ENCODE measurements around the gene NDE1. TPM values are rescaled to one million over a fixed set of nuclear protein-coding genes. Genes with fewer than 3 reads are reported as not detected.

The NDE1 gene
- total RNA-seq, 4 donors from 2014 or later: 15.1 to 323 (median 36.1) TPM

DNA sequence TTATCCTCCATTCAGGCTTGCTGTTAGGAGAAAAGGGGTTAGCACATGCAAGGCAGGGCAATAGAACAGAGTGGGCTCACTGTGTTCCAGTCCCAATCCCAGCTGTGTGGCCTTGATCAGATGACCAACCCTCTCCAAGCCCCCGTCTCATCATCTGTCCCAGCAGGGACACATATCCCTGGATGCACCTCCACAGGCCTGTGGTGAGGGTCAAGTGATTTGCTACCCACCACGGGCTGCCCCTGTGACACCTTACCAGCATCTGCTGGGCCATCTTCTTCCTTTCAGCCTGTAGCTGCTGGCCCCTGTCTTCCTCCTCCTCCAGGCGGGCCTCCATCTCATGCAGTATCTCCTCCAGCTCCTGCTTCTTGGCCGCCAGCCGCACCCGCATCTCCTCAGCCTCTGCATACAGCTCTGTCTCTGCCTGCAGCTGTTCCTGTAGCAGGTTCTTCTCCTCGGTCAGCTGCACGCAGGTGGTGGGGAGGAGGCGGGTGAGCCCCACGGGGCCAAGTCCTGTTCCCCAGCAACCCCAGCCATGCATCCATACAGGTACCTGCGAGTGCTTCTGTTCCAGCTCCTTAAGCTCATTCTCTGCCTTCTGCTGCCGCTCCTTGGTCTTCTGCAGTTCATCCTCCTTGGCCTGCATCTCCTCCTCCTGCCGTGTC, 91.3 kb downstream of the NDE1 start:
- H3K27ac ChIP-seq: no peak overlapping the region
- peaks cover 0 to 25% (median 0%) of the 10 kb centered on the region in 3 donors for H3K36me3 ChIP-seq
- H3K4me1 ChIP-seq: no peaks in the 10 kb centered on the region
- no peak for TF ChIP-seq CTCF (IDR thresholded peaks at IDR 0.05)
- TF ChIP-seq POLR2A (IDR thresholded peaks at IDR 0.05): no peak
- H3K27me3 ChIP-seq: no peaks in the 10 kb centered on the region
- H3K9me3 ChIP-seq: no peaks in the 10 kb centered on the region
- no peak for DNase-seq
- no peak overlapping the region for H3K4me3 ChIP-seq

- H3K27me3 ChIP-seq: no peaks in the 10 kb centered on the region
- H3K27ac ChIP-seq: no peak overlapping the region
- H3K36me3 ChIP-seq: peaks cover 0 to 21% (median 0%) of the 10 kb centered on the region in 3 donors
- H3K9me3 ChIP-seq: no peaks in the 10 kb centered on the region
- DNase-seq: no peak
- no peak for TF ChIP-seq CTCF (IDR thresholded peaks at IDR 0.05)
- TF ChIP-seq POLR2A (IDR thresholded peaks at IDR 0.05): no peak
- no peak overlapping the region for H3K4me3 ChIP-seq
- no peaks in the 10 kb centered on the region for H3K4me1 ChIP-seq
Observed at GRCh38 chr16:15742716-15743115, 92.7 kb downstream of the NDE1 start.

DNA sequence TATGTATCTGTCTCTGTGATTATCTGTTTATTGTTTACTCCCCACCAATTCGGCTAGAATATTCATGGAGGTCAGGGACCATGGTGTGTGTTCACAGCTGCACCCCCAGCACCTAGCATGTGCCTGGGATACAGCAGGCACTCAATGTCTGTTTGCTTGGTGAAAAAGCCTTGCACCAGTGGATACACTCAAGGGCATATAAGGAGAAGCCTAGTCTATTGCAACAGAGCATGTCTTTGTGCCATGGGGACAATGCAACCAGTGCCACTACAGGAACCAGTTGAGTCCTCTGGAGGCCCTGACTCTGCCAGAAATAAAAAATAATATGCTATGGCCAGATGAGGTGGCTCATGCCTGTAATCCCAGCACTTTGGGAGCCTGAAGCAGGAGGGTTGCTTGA, 93.6 kb downstream of the NDE1 start:
- Histone ChIP-seq H3K4me1 (no peaks in the 10 kb centered on the region), H3K36me3 (peaks cover 0 to 21% (median 0%) of the 10 kb centered on the region in 3 donors), H3K27ac (no peak overlapping the region), H3K9me3 (no peaks in the 10 kb centered on the region), H3K27me3 (no peaks in the 10 kb centered on the region), H3K4me3 (no peak overlapping the region)
- DNase-seq: no peak
- TF ChIP-seq CTCF (IDR thresholded peaks at IDR 0.05) (no peak), POLR2A (IDR thresholded peaks at IDR 0.05) (no peak)

DNA sequence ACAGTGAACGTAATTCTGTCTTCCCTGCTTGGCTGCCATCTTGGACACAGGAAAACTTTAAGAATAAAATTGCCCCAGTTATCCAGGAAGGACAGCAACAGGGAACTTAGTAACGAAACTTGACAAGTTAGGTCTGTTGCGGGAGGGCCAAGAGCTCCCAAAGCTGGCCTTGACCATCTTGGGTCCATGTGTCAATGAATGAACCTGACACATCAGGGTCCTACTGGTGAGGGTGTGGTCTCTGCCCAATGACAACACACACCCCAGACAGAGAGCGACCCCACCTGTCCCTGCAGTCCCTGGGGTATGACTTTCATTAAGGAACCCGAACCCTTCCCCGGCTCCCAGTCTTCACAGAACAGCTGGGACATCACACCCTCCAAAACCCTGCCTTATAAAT, 96.3 kb downstream of the NDE1 start:
- TF ChIP-seq POLR2A (IDR thresholded peaks at IDR 0.05) (no peak), CTCF (IDR thresholded peaks at IDR 0.05) (no peak)
- Histone ChIP-seq H3K27me3 (no peaks in the 10 kb centered on the region), H3K9me3 (no peaks in the 10 kb centered on the region), H3K36me3 (peaks cover 0 to 23% (median 0%) of the 10 kb centered on the region in 3 donors), H3K4me3 (no peak overlapping the region), H3K4me1 (no peaks in the 10 kb centered on the region), H3K27ac (no peak overlapping the region)
- no peak for DNase-seq

DNA sequence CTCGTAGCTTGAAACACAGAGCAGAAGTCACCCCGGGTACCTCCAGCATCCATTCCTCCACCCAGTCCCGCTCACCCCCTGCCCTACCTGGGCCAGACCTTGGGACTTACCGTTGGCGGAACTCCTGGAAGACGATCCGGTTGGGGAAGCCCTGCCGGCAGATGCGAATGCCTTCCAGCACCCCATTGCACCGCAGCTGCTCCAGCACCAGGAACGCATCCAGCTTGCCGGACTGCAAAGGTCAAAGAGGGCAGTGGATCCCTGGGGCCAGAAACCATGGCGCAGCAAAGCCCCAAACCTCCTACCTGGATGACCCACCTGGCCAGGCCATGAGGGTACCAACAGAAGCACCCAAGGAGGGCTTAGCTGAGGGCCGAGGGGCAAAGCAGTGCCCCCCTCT, 97.9 kb downstream of the NDE1 start:
- Histone ChIP-seq H3K27me3 (no peaks in the 10 kb centered on the region), H3K4me1 (no peaks in the 10 kb centered on the region), H3K9me3 (no peaks in the 10 kb centered on the region), H3K4me3 (no peak overlapping the region), H3K27ac (no peak overlapping the region), H3K36me3 (peaks cover 0 to 15% (median 0%) of the 10 kb centered on the region in 3 donors)
- TF ChIP-seq POLR2A (IDR thresholded peaks at IDR 0.05): no peak
- no peak for TF ChIP-seq CTCF (IDR thresholded peaks at IDR 0.05)
- DNase-seq: no peak
